IPS DF 6.9 (cell line): ENCODE measurements around the gene GDPD5.

ENCODE experiments used
- DNase-seq: peaks from one replicate; pipeline ENCODE4 v3.0.0-alpha.2; 2013; ENCODE audit warnings: low read depth, low spot score
- H3K27ac ChIP-seq: one replicate; pipeline ENCODE4 v1.5.1; 2013; ENCODE audit warnings: low read length, control low read depth
- H3K27me3 ChIP-seq: 2 replicates; pipeline ENCODE4 v1.6.1; 2013; ENCODE audit warnings: mild to moderate bottlenecking, low read length; ENCODE audit not compliant: control insufficient read depth, insufficient read depth
- H3K36me3 ChIP-seq: 2 replicates; pipeline ENCODE4 v1.6.1; 2013; ENCODE audit warnings: low read length; ENCODE audit not compliant: control insufficient read depth, insufficient read depth
- H3K4me1 ChIP-seq: 2 replicates; pipeline ENCODE4 v1.6.1; 2013; ENCODE audit warnings: low read length; ENCODE audit not compliant: control insufficient read depth, insufficient read depth
- H3K4me3 ChIP-seq: 2 replicates; pipeline ENCODE4 v1.5.1; 2013; ENCODE audit warnings: mild to moderate bottlenecking, low read length
- H3K9me3 ChIP-seq: 2 replicates; pipeline ENCODE4 v1.6.1; 2013; ENCODE audit warnings: low read length, inconsistent platforms; ENCODE audit not compliant: control insufficient read depth, insufficient read depth
- WGBS: extraction: QIAGEN DNeasy Blood & Tissue Kit; methylation state at CpG from one replicate; pipeline ENCODE4 v1.1.7; 2013; ENCODE audit warnings: mixed read lengths, missing lambda C conversion rate; ENCODE audit not compliant: insufficient read length, insufficient coverage; 5-methylcytosine and 5-hydroxymethylcytosine counted together

Gene GDPD5

GRCh38 chr11:75542088-75542438, 16.3 kb upstream of the GDPD5 start:
- Histone ChIP-seq H3K4me1 (no peaks in the 10 kb centered on the region), H3K36me3 (no peaks in the 10 kb centered on the region), H3K27ac (no peak overlapping the region), H3K9me3 (no peaks in the 10 kb centered on the region), H3K27me3 (no peaks in the 10 kb centered on the region), H3K4me3 (no peak overlapping the region)
- DNase-seq, result no peak
- no CpG with 5 or more reads among the region's 1 CpG for WGBS

DNA sequence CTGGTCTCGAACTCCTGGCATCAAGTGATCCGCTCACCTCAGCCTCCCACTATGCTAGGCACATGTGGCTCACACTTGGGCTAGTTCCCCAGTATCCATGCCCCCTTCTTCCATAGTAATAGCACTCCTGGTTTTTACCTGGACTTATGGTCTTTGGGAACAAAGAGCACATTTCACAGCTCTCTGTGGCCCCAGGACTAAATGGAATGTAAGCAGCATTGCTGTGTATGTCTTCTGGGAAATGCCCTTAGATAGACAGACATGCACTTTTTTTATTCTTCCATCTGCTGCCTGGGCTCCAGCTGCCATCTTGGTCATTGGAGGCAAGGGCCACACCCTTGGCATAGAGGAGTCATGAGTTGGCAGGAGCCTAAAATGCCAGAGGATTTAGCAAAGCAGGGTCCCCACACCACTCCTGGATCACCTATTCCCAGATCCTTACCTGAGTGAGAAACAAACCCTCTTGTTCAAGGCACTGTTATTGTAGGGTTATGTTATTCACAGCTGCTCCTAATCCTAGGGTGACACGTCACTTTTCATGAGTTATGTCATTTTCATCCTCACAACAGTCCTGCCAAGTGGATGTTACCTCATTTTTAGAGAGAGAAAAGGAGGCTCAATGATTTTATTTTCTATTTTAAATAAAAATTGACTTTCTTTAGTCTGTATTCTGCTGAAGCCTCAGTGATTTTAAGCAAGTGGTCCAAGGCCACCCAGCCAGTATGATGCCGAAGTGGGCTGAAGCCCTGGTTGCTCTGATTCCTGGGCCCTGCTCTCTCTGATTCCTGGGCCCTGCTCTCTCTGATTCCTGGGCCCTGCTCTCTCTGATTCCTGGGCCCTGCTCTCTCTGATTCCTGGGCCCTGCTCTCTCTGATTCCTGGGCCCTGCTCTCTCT, 15.7 kb upstream of the GDPD5 start:
- H3K36me3 ChIP-seq, result no peaks in the 10 kb centered on the region
- DNase-seq, result no peak

DNA sequence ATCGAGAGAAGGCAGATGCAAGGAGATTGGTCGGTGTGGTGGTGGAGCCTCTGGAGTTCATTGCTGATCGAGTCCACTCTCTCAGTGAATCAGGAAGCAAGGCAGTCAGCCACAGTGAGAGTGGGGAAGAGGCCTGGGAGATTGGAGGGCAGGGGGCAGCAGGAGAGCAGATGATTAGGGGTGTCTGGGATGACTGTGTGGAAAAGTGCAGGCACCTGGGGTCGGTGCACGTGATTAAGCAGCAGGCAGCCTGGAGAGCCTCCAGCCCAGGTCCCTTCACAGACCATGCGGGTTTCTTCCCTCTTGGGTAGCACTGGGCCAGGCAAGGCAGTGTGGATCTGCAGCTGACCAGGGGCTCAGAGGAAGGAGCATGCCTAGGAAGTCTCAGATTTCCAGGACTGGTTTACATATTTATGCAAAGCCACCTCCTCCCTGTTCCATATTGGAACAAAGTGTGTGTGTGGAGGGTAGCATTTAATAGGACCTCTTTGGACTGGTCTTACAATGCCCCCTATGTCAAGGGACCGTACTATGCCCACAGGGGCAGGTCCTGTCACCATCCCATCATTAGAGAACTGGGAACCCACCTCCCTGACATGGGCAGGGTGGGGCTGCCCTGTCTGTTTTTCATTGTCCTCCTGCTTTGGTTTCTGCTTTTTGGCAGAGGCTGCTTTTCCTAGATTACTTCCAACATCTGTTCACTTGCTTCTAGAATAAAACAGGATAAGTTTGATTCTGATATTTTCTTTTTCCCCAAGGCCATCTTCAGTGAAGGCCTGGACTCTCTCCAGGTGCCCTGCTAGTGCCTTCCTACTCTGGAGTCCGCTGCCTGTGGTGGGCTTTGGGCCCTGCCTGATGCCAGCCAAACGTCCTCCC, 14.0 kb upstream of the GDPD5 start:
- no peak overlapping the region for H3K4me3 ChIP-seq
- H3K9me3 ChIP-seq, result no peaks in the 10 kb centered on the region
- H3K36me3 ChIP-seq, result no peaks in the 10 kb centered on the region
- WGBS, result no CpG with 5 or more reads among the region's 9 CpGs
- DNase-seq, result no peak
- H3K27me3 ChIP-seq, result no peaks in the 10 kb centered on the region
- no peak overlapping the region for H3K27ac ChIP-seq
- no peaks in the 10 kb centered on the region for H3K4me1 ChIP-seq

More for the DNA sequence above, 15.7 kb upstream of the GDPD5 start:
- no CpG with 5 or more reads among the region's 4 CpGs for WGBS
- no peaks in the 10 kb centered on the region for H3K27me3 ChIP-seq
- no peaks in the 10 kb centered on the region for H3K4me1 ChIP-seq
- H3K4me3 ChIP-seq, result no peak overlapping the region
- H3K27ac ChIP-seq, result no peak overlapping the region
- H3K9me3 ChIP-seq, result no peaks in the 10 kb centered on the region

- Histone ChIP-seq H3K4me3 (no peak overlapping the region), H3K27ac (no peak overlapping the region)
These were observed 12.6 kb upstream of the GDPD5 start for GRCh38 chr11:75538150-75538942.

DNA sequence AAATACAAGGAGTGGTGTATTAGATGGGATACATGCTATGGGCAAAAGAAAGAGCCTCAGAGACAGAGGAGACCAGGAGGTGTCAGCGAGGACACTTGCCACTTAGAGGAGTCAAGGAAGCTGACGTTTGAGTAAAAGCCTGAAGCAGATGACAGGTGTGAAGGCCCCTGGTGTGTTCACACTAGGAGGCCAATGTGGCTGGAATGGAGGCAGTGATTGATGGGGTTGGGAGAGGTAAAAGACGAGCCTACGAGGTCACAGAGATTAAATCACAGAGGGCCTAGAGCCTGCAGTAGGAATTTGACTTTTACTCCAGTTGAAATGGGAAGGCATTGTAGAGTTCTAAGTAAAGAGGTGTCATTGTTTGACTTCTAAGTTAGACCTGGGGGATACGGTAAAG, 12.0 kb upstream of the GDPD5 start:
- H3K4me1 ChIP-seq, result no peaks in the 10 kb centered on the region
- no peak for DNase-seq
- H3K27me3 ChIP-seq, result no peaks in the 10 kb centered on the region
- no CpG with 5 or more reads among the region's 5 CpGs for WGBS
- no peaks in the 10 kb centered on the region for H3K9me3 ChIP-seq
- no peak overlapping the region for H3K27ac ChIP-seq
- H3K36me3 ChIP-seq, result no peaks in the 10 kb centered on the region
- H3K4me3 ChIP-seq, result no peak overlapping the region

More at GRCh38 chr11:75538150-75538942, 12.6 kb upstream of the GDPD5 start:
- no peaks in the 10 kb centered on the region for H3K9me3 ChIP-seq
- H3K27me3 ChIP-seq, result no peaks in the 10 kb centered on the region
- no peak for DNase-seq
- WGBS, result no CpG with 5 or more reads among the region's 11 CpGs
- no peaks in the 10 kb centered on the region for H3K36me3 ChIP-seq
- no peaks in the 10 kb centered on the region for H3K4me1 ChIP-seq

GRCh38 chr11:75536786-75537641, 11.3 kb upstream of the GDPD5 start:
- H3K27ac ChIP-seq, result no peak overlapping the region

GRCh38 chr11:75535071-75535470, 9.3 kb upstream of the GDPD5 start:
- peaks cover 2% of the 10 kb centered on the region for H3K4me1 ChIP-seq
- H3K4me3 ChIP-seq, result no peak overlapping the region
- no CpG with 5 or more reads among the region's 1 CpG for WGBS
- H3K27ac ChIP-seq, result no peak overlapping the region
- H3K9me3 ChIP-seq, result no peaks in the 10 kb centered on the region
- H3K36me3 ChIP-seq, result no peaks in the 10 kb centered on the region
- no peaks in the 10 kb centered on the region for H3K27me3 ChIP-seq
- no peak for DNase-seq

More at GRCh38 chr11:75536786-75537641, 11.3 kb upstream of the GDPD5 start:
- Histone ChIP-seq H3K27me3 (no peaks in the 10 kb centered on the region), H3K4me3 (no peak overlapping the region), H3K36me3 (no peaks in the 10 kb centered on the region), H3K4me1 (no peaks in the 10 kb centered on the region), H3K9me3 (no peaks in the 10 kb centered on the region)
- DNase-seq, result no peak
- WGBS, result no CpG with 5 or more reads among the region's 13 CpGs

GRCh38 chr11:75534259-75535069, 8.7 kb upstream of the GDPD5 start:
- WGBS, result no CpG with 5 or more reads among the region's 15 CpGs
- no peak for DNase-seq
- no peaks in the 10 kb centered on the region for H3K9me3 ChIP-seq
- H3K36me3 ChIP-seq, result no peaks in the 10 kb centered on the region
- no peaks in the 10 kb centered on the region for H3K27me3 ChIP-seq
- H3K4me1 ChIP-seq, result peaks cover 2% of the 10 kb centered on the region
- H3K4me3 ChIP-seq, result no peak overlapping the region
- no peak overlapping the region for H3K27ac ChIP-seq

- Histone ChIP-seq H3K36me3 (no peaks in the 10 kb centered on the region), H3K4me3 (no peak overlapping the region), H3K9me3 (no peaks in the 10 kb centered on the region), H3K27me3 (no peaks in the 10 kb centered on the region), H3K27ac (no peak overlapping the region), H3K4me1 (peaks cover 2% of the 10 kb centered on the region)
- no peak for DNase-seq
- WGBS, result no CpG with 5 or more reads among the region's 1 CpG
These were observed 8.1 kb upstream of the GDPD5 start for GRCh38 chr11:75533896-75534258.
